ENCODE measurements around the gene KLHL10.
"Not testable (repeated sequence)": the region's sequence is repeated elsewhere in the genome, so short reads cannot be mapped to it uniquely, and the experiment has no call there.

Gene KLHL10

DNA sequence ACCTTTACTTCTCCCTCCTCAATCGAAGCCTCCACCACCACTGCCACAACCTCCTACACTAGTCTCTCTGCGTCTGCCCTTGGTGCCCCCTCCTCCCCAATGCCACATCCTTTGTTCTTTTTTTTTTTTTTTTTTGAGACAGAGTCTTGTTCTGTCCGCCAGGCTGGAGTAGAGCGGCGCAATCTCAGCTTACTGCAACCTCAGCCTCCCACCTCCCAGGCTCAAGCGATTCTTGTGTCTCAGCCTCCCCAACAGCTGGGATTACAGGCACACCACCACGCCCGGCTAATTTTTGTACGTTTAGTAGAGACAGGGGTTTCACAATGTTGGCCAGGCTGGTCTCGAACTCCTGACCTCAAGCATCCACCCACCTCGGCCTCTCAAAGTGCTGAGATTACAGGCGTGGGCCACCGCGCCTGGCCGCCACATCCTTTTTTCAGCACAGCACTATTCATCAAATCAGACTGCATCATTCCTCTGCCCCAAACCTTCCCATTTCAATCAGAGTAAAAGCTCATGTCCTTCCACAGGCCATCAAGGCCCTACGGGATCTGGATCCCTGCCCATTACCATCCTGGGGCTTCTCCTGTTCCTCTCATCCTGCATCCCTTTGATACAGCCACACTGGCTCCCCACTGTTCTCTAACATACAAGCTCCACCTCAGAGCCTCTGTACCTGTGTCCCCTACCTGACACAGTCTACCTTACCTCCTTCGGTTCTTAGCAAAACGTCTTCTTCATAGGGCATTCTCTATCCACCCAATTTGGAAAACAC lies 25.6 kb downstream of the KLHL10 start:
- peak; percentile 65 for DNase-seq

DNA sequence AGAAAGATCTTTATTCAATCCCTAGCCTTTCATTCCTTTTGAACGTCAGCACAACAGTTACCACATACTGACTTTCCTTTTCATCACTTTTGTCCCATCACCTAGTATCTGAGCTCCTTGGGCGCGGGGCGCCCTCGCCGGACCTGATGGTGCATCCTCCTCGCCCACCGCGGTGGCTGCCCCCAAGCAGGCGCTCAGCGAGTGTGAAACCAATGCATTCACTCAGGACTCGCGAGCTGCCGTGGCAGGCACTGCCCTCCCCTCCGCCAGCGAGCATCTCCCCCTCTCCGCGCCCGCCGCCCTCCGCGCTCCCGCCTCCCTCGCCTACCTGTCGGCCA lies 26.8 kb downstream of the KLHL10 start:
- DNase-seq: no peak

- peak; percentile 96 for DNase-seq
Measured at GRCh38 chr17:41864836-41865595, 27.4 kb downstream of the KLHL10 start, which contains the start of gene KLHL11. TSS of gene KLHL11 (minus strand) at chr17:41865423. CDS start at chr17:41865370, 53 bp downstream.

- no peak for DNase-seq
Measured at GRCh38 chr17:41865596-41865893, 27.9 kb downstream of the KLHL10 start.

- DNase-seq: no peak
Measured at GRCh38 chr17:41868568-41868967, 30.9 kb downstream of the KLHL10 start.

- DNase-seq: no peak
Measured at GRCh38 chr17:41869426-41869825, 31.8 kb downstream of the KLHL10 start.

- no peak for DNase-seq
Measured at GRCh38 chr17:41870097-41870496, 32.5 kb downstream of the KLHL10 start.

GRCh38 chr17:41870627-41871026 lies 33.0 kb downstream of the KLHL10 start:
- DNase-seq: no peak

DNA sequence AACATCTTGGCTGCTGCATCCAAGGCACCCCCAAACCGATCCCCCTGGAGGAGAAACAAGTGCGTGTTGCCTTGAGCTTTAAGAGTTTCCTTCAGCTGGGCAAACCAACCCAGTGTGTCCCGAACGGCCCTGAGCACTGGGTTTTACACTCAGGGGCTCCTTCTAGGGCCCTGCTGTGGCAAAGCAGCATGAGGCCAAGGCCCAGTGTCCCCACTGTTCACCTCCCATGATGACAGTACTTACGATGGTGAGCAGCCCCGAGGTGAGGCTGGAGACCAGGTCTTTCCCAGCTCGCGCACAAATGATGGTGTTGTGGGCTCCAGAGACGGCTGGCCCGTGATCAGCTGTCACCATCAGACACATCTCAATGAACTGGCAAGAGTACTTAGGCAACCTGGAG lies 34.2 kb downstream of the KLHL10 start:
- DNase-seq: peak; percentile 60

- DNase-seq: no peak
Measured at GRCh38 chr17:41873559-41874292, 36.1 kb downstream of the KLHL10 start.

DNA sequence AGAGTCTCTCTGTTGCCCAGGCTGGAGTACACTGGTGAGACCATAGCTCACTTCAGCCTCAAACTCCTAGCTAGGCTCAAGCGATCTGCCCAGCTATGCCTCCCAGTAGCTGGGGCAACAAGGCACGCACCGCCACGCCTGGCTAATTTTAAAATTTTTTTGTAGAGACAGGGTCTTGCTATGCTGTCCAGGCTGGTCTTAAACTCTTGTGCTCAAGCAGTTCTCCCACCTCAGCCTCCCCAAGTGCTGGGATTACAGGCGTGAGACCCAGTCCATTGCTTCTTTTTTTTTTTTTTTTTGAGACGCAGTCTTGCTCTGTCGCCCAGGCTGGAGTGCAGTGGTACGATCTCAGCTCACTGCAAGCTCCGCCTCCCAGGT lies 36.7 kb downstream of the KLHL10 start:
- not testable (repeated sequence) for DNase-seq

DNA sequence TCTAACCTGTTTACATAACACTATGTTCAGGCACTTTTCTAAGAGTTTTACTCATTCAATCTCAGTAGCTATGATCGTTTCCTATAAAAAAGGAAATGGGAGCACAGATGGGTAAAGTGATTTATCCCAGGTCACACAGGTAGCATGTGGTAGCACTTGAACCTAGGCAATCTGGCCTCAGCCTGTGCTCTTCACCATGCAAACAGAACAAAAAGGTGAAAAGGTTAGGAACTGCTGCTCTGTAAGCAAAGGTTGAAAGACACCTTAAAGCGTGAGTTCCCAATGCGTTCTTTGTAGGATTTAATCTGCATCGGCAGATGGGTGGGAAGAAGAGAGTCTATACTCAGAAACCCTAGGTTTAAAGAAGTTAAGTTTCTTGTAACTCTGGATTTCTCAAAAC lies 42.5 kb downstream of the KLHL10 start:
- no peak for DNase-seq

DNA sequence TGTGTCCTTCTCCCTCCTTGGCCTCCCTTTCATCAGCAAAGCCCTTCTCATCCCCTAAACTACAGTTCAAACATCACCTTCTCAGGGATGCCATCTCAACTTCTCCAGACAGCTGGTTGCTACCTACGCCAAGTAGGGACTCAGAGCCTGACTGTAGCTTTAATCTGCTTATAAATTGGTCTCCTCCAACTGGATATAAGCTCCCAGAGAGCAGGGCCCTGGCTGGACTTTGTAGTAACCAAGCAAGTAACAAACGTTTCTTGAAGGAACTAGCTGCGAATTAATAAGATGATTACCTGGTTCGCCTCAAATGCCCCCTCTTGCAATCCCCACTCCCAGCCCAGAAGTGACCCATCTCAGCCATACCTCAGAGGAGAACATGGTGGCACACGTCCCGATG lies 45.1 kb downstream of the KLHL10 start:
- no peak for DNase-seq

DNA sequence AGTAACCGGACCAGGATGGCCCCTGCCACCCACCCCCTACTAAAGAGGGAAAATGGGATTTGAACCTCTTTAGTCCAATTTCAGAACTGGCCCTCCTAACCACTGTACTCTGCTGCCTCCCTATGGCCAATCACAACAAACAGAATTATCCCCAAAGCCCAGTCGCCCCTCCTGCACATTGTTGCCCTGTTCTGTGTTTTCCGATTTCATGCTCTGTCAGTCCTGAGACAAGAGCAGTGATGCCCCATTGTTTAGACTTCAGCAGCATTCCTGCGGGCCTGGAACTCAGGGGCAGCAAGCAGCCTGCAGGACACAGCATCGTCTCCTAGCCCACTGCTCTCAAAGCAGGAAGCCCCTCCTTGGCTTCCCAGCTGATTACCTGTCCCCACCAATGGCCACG lies 48.1 kb downstream of the KLHL10 start:
- no peak for DNase-seq

DNA sequence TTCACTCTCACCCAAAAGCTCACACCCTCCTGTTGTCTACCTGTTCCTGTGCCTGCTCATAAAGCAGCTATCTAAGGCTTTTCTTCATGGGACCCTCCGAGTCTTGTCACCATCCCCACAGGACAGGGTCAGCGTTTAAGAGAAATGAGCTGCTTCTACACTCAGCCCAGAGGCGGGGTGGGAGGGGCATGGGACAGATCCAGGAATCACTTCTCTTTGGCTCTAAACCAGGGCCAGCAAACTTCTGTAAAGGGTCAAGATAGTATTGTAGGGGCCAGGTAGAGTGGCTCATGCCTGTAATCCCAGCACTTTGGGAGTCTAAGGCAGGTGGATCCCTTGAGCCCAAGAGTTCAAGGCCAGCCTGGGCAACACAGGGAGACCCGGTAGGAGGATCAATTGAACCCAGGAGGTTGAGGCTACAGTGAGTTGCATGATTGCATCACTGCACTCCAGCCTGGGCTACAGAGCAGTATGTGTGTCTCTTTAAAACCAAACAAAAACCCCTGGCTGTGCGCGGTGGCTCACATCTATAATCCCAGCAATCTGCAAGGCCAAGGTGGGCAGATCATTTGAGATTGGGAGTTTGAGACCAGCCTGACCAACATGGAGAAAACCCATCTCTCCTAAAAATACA lies 50.8 kb downstream of the KLHL10 start:
- no peak for DNase-seq

GRCh38 chr17:41891135-41892020 lies 53.8 kb downstream of the KLHL10 start:
- no peak for DNase-seq

GRCh38 chr17:41892021-41892376 lies 54.4 kb downstream of the KLHL10 start:
- no peak for DNase-seq

DNA sequence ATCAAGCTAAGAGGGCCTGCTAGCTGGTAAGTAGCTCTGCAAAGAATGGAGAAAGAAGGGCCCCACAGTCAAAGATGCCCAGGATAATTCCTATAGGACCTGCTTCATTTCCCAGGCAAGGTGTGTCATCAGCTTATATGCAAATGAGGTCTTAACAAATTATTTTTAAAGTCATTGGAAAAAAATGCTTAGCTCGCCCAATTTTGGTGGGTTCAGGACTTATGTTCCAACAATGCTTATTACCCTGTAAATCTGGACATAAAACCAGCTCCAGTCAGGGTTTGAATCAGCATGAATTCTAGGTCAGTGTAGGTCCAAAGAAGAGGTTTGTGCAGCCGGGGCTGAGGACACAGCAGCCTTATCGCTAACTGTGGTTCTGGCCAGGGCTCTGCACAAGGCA lies 55.8 kb downstream of the KLHL10 start:
- DNase-seq: no peak

GRCh38 chr17:41894791-41895331 lies 57.2 kb downstream of the KLHL10 start:
- DNase-seq: no peak

DNA sequence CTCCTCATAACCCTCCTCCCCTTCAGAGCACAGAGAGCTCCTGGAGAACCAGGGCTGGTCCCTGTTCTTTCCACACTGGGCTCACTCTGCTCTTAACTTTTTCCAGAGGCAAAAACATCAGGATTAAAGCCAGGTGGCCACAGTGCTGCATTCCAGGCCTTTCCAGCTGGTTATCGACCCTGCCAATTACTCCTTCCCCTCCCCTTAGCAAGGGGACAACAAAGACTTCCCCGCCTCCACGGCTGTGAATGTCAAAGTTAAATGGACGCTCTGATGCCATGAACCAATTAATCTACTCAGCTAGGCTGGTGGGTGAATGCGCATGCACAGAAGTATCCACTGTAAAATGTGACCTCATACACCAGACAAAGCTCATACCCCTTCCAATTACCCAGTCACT lies 58.0 kb downstream of the KLHL10 start:
- no peak for DNase-seq

GRCh38 chr17:41896726-41897125 lies 59.1 kb downstream of the KLHL10 start:
- no peak for DNase-seq
